GM20431 (cell line): ENCODE data around the gene DDX3Y.

Experiments
- in situ Hi-C: fragments of 300-500 bp; cut with MseI, MboI; formaldehyde crosslinking; loops from one replicate; pipeline ENCODE4 v1.15.0; 2020; ENCODE audit warnings: low sequenced_read_pairs; ENCODE audit not compliant: unreplicated experiment

DDX3Y gene

DNA sequence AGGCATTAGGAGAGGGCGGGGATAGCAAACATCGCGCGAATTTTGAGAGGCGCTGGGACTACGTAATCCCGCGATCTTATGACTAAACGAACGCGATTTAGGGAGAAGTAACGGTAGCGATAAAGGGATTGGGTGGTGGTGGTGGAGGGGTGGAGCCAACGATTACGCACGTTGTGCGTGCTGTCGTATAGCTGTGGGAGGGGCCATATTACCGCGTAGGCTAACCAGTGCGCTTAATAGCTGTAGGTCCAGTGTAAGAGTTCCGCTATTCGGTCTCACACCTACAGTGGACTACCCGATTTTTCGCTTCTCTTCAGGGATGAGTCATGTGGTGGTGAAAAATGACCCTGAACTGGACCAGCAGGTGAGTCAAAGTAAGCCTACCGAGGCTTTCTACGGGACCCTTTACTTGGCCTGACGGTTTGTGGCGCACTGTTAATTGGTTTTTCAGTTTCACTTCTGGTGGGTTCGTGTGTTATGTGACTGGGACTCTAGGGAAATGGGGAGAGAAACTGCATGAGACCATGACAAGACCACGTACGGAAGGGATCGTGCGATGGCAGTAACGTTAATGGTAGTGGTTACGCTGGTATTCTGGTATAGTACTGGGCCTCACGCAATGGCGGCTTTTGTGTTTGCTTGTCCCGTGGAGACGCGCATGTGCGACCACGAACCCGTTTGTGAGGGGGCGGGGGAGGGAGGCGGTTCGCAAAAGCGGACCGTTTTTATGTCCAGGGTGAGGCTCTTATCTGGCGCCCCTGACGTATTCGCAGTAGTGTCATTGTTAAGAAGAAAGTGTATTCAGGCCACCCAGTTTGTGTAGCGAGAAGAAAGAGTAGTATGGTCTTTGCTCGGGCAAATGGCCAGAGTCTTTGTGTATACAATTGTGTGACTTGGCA, at the start of gene DDX3Y:
TSS of gene DDX3Y (plus strand) at position 251 of the 899 bp plus-strand sequence. CDS start at position 320, 69 bp downstream.
- in situ Hi-C loops = no loop called here

DNA sequence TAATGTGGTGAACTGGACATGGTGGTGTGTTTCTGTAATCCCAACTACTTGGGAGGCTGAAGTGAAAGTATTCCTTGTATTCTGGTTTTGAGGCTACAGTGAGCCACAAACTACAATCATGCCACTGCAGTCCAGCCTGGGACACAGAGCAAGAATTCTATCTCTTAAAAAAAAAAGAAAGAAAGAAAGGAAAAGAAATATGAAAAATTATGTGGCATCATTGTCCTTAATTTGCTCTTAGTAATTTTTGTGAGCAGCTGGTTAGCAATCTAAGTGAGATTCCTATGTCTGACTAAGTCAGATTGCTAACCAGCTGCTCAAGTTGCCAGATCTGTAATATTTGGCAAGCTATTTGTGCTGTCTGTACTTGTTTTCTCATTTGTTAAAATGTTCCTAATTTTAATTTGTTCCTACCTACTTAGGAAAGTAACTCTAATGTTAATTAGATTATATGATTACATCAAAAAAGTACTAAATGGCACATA, 48.8 kb upstream of the DDX3Y start:
- in situ Hi-C loops = no loop called here

DNA sequence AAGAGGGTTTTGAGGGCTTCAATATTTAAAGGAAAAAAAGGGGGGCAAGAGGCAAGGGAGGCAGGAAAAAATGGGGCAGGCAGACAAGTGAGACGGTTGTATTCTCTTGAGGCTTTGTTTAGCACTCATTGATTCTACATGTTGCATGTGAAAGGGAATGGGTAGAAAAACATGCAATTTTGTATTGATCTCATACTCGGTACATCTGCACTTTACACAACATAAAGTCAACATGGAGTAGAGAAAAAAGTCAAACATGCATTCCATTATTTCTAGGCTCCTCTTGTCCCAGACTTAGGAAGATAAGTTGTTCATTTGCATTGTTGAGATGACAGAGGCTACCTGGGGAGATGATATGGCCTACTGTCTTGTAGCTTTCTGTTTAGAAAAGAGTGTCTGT, 36.7 kb upstream of the DDX3Y start:
- in situ Hi-C loops = no loop called here

DNA sequence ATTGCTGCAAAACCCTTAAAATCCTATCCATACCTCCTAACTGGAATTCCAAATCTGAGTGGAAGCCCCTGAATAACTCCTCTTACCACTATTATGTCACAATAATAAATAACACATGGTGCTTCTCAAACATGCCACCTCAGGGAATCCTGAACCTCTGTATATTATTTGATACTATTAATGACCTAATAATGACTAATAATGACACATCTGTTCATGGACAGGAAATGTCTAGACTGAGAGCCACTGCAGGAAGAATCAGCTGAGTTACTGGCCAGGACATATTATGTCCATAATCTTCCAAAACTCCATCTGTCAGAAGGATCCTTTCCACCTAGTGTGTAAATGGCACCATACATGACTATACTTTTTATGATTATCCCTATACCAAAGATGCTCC, 7.7 kb upstream of the DDX3Y start:
- in situ Hi-C loops = no loop called here

DNA sequence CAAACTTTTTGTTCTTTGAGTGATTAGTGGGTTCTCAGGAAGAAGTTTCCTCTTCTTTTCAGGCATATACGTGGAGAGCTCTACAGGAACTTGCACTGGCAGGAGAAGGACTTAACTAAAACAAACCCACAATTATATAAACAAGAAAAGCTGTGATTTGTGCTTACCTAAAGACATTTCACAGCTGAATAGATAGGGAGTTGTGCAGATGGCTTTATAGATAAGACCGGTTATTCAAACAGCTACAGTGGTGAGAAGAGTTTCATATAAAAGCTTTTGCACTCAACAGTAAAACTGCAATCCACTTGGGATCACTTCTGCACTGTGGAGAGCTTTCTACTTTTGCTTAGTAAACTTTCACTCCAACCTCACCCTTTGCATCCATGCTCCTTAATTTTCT, 6.1 kb upstream of the DDX3Y start:
- in situ Hi-C loops = no loop called here

GRCh38 chrY:12905517-12905872, 827 bp downstream of the DDX3Y start:
- in situ Hi-C loops = no loop called here

DNA sequence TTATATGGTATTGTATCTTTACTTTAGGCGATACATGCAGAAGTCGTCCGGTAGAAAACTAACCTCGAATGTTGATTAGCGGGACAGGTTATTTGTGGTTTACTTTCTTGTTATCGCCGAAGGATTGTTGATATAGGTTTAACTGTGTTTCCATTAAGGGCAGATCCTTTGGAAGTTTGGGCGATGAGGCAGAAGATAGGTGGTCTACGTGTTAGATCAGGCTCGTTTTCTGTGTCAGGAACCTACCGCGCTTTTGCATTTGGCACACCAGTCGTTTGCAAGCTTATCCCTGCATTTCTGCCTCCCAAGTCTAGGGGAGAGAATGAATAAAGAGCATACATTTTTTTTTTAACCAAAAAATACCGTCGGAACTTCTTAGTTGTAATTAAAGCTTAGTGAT, 1.2 kb downstream of the DDX3Y start:
- in situ Hi-C loops = no loop called here

DNA sequence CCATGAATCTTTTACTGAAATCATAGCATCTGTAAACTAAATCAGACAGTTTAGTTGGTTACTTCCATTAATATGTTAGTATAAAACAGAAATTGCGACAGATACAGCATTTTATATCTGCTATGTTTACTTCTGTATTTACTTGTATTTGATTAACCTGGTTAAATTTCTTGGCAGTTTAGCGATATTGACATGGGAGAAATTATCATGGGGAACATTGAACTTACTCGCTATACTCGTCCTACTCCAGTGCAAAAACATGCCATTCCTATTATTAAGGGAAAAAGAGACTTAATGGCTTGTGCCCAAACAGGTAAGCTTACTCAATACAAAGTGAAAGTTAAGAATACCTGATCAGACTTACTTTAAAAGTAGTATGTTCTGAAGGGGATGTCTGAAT, 8.9 kb downstream of the DDX3Y start:
- in situ Hi-C loops = no loop called here

- in situ Hi-C loops = no loop called here
Observed at GRCh38 chrY:12928043-12928442, 23.4 kb downstream of the DDX3Y start.

DNA sequence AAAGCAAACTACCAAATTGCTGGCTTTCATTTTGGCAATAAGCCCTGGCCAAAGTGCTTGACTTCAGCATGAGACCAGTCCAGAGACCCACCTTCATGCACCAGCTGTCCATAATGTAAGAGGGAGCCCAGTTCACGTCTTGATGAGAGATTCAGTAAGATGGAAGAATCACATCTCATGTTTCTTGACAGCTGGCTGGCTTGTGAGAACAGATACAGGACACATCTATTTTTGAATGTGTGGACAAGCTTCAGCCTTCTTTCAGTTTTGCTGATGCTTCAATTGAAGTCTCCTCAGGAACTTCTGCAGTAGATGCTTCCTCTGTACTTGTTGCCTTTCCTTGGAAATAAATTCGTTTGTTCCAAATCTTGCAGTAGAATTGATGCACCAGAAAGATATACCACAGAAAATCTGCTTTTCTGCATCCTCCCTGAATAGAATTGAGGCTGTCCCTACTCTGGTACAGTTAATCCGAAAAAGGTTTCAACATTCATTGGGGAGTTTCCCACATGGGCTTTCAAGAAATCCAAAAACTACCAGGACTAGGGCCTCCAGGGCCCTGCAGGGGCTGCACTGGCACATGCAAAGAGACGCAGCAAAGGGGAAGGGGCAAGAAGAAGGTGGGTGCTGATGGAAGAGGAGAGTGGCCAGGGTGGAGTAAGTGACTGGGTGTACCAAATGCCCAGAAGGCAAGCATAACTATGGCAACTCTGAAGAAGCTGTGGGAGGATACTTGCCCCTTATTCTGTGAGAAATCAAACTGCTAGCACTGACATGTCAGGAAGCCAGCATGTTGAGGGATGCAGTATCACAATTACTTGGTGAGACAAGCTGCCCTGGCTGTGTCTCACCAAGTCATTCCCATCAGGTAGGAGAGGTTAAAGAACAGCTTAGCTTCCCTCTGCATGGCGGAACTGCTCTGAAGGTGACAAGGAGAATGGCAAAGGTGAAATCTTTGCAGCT, 37.3 kb downstream of the DDX3Y start:
- in situ Hi-C loops = no loop called here
